ENCODE measurements around the gene CAD. TPM values are rescaled to one million over a fixed set of nuclear protein-coding genes. Genes with fewer than 3 reads are reported as not detected.

The CAD gene
- total RNA-seq, 2 donors from 2014 or later = 120 to 127 TPM

DNA sequence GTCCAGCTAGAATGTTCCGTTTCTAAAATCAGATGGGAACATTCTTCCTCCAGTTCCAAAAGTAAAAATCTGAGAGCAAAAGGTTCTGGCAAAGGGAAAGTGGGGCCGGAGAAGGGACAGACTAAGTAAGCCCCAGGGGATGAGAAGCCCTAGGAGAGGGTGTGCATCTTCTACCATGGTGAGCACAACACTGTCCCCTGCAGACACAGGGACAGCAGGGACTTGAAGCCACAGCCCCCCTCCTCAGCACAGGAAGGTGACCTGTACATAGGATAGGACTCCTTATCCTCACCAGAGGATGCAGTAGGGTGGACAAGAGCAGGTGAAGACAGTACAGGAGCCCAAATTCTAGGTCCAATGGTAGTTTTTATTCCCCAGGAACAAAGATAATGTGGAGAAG, 17.9 kb upstream of the CAD start:
- TF ChIP-seq, protein P1, sequence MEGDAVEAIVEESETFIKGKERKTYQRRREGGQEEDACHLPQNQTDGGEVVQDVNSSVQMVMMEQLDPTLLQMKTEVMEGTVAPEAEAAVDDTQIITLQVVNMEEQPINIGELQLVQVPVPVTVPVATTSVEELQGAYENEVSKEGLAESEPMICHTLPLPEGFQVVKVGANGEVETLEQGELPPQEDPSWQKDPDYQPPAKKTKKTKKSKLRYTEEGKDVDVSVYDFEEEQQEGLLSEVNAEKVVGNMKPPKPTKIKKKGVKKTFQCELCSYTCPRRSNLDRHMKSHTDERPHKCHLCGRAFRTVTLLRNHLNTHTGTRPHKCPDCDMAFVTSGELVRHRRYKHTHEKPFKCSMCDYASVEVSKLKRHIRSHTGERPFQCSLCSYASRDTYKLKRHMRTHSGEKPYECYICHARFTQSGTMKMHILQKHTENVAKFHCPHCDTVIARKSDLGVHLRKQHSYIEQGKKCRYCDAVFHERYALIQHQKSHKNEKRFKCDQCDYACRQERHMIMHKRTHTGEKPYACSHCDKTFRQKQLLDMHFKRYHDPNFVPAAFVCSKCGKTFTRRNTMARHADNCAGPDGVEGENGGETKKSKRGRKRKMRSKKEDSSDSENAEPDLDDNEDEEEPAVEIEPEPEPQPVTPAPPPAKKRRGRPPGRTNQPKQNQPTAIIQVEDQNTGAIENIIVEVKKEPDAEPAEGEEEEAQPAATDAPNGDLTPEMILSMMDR (conservative IDR thresholded peaks at IDR 0.05) = no peak
- Histone ChIP-seq H3K36me3 (ENCODE audit: control insufficient read depth, insufficient read depth, low read length) (peaks cover 26% of the 10 kb centered on the region), H3K27me3 (ENCODE audit: control insufficient read depth, insufficient read depth, low read length, poor library complexity, severe bottlenecking) (no peaks in the 10 kb centered on the region), H3K4me1 (ENCODE audit: control insufficient read depth, insufficient read depth, low read length) (no peaks in the 10 kb centered on the region), H3K9me3 (ENCODE audit: control insufficient read depth, low read length) (no peaks in the 10 kb centered on the region), H3K4me3 (ENCODE audit: low read length) (no peak overlapping the region), H3K27ac (ENCODE audit: low read depth, low read length) (no peak overlapping the region), H3K9ac (ENCODE audit: extremely low read depth, low read length, poor library complexity, severe bottlenecking) (no peak overlapping the region)
- no peak overlapping the region for H3K27ac Mint-ChIP-seq
- DNase-seq = no peak
- 92 to 94% methylated on average over 2 of the region's 2 CpGs for WGBS, 2 experiments (ENCODE audit: insufficient coverage in 1 of 2, insufficient read length in 1 of 2)
- peaks cover 44% of the 10 kb centered on the region for H3K36me3 Mint-ChIP-seq (ENCODE audit: low read depth)
- no peaks in the 10 kb centered on the region for H3K9me3 Mint-ChIP-seq
- peaks cover 5% of the 10 kb centered on the region for H3K4me1 Mint-ChIP-seq
- H3K4me3 Mint-ChIP-seq = no peak overlapping the region
- no peaks in the 10 kb centered on the region for H3K27me3 Mint-ChIP-seq (ENCODE audit: insufficient read depth)

DNA sequence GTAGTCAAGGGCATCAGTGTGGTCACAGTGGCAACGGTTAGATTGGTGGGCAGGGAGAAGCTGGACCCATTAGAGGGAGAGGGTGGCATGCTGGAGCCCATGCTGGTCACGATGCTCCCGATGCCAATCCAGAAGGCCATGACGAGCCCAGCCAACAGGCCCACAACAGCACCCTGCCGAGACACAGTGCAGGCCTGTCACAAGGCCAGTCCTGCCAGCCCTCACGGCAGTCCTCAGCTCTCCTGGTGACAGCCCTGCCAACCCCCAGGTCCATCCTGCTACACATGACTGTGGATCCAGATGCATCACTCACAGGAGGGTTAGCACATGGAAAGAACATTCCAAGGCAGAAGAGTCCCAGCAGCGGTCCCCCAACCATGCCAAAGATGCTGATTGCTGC, 15.5 kb upstream of the CAD start:
- Histone ChIP-seq H3K36me3 (ENCODE audit: control insufficient read depth, insufficient read depth, low read length) (peaks cover 51% of the 10 kb centered on the region), H3K9ac (ENCODE audit: extremely low read depth, low read length, poor library complexity, severe bottlenecking) (no peak overlapping the region), H3K27ac (ENCODE audit: low read depth, low read length) (no peak overlapping the region), H3K27me3 (ENCODE audit: control insufficient read depth, insufficient read depth, low read length, poor library complexity, severe bottlenecking) (no peaks in the 10 kb centered on the region), H3K4me3 (ENCODE audit: low read length) (no peak overlapping the region), H3K9me3 (ENCODE audit: control insufficient read depth, low read length) (no peaks in the 10 kb centered on the region), H3K4me1 (ENCODE audit: control insufficient read depth, insufficient read depth, low read length) (no peaks in the 10 kb centered on the region)
- Mint-ChIP-seq H3K27me3 (ENCODE audit: insufficient read depth) (no peaks in the 10 kb centered on the region), H3K4me3 (no peak overlapping the region), H3K27ac (no peak overlapping the region), H3K4me1 (no peaks in the 10 kb centered on the region), H3K36me3 (ENCODE audit: low read depth) (peaks cover 67% of the 10 kb centered on the region), H3K9me3 (no peaks in the 10 kb centered on the region)
- DNase-seq = no peak
- WGBS, 2 experiments (ENCODE audit: insufficient coverage in 1 of 2, insufficient read length in 1 of 2) = 93 to 100% methylated on average over 3 to 7 of the region's 7 CpGs
- TF ChIP-seq, protein P1 (conservative IDR thresholded peaks at IDR 0.05) = no peak

DNA sequence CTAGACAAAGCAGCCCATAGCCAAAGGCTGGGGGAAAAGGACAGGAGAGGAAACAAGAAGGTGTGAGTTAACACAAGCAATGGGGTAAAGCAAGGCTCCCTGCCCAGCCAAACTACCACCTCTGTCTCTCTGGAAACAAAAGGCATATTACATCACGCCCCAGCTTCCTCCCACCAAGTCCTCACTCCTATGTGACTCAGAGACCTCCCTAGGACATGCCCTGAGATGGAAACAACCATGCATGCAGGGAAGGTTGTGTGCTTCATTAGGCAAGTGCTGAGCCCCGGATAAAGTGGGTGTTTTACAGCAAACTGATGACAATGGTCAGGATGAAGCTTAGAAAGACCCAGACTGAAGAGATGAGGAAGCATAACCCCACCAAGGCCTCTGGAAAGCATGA, 14.3 kb upstream of the CAD start:
- no peaks in the 10 kb centered on the region for H3K9me3 ChIP-seq (ENCODE audit: control insufficient read depth, low read length)
- H3K9ac ChIP-seq (ENCODE audit: extremely low read depth, low read length, poor library complexity, severe bottlenecking) = no peak overlapping the region
- no peaks in the 10 kb centered on the region for H3K9me3 Mint-ChIP-seq
- no peak overlapping the region for H3K4me3 ChIP-seq (ENCODE audit: low read length)
- peaks cover 78% of the 10 kb centered on the region for H3K36me3 Mint-ChIP-seq (ENCODE audit: low read depth)
- WGBS, 2 experiments (ENCODE audit: insufficient coverage in 1 of 2, insufficient read length in 1 of 2) = 90 to 93% methylated on average over 1 to 2 of the region's 2 CpGs
- TF ChIP-seq, protein P1 (conservative IDR thresholded peaks at IDR 0.05) = no peak
- H3K4me1 ChIP-seq (ENCODE audit: control insufficient read depth, insufficient read depth, low read length) = no peaks in the 10 kb centered on the region
- no peaks in the 10 kb centered on the region for H3K27me3 Mint-ChIP-seq (ENCODE audit: insufficient read depth)
- H3K4me3 Mint-ChIP-seq = no peak overlapping the region
- H3K36me3 ChIP-seq (ENCODE audit: control insufficient read depth, insufficient read depth, low read length) = peaks cover 62% of the 10 kb centered on the region
- H3K27ac Mint-ChIP-seq = no peak overlapping the region
- H3K27me3 ChIP-seq (ENCODE audit: control insufficient read depth, insufficient read depth, low read length, poor library complexity, severe bottlenecking) = no peaks in the 10 kb centered on the region
- no peak overlapping the region for H3K27ac ChIP-seq (ENCODE audit: low read depth, low read length)
- no peak for DNase-seq
- peaks cover under 1% of the 10 kb centered on the region for H3K4me1 Mint-ChIP-seq

Data from endodermal cell (in vitro differentiated cells).